WTC11 (cell line): ENCODE data around the gene EOGT.

Experiments
- FOXJ3 ChIP-seq: sonication (generic); formaldehyde crosslinking; IDR thresholded peaks from 2 replicates; pipeline ENCODE4 v1.9.0; 2021; ENCODE audit warnings: missing genetic modification reagents, mild to moderate bottlenecking, borderline replicate concordance
- JUN ChIP-seq: sonication (generic); formaldehyde crosslinking; IDR thresholded peaks from 2 replicates; pipeline ENCODE4 v1.8.0; 2023; ENCODE audit warnings: mild to moderate bottlenecking, missing genetic modification reagents
- NR1H2 ChIP-seq: sonication (generic); formaldehyde crosslinking; IDR thresholded peaks from 2 replicates; pipeline ENCODE4 v1.9.0; 2021; ENCODE audit warnings: mild to moderate bottlenecking, moderate library complexity, missing genetic modification reagents
- TF ChIP-seq, protein P1 (sequence below): fragments of 250-450 bp; sonication (Bioruptor Pico); IDR thresholded peaks from 2 replicates; pipeline ENCODE4 v1.9.0; 2021; ENCODE audit warnings: moderate library complexity, mild to moderate bottlenecking, inconsistent platforms, borderline replicate concordance
- TF ChIP-seq, protein P2 (sequence below): fragments of 200-600 bp; IDR thresholded peaks from 2 replicates; pipeline ENCODE4 v1.8.0; 2022; ENCODE audit warnings: antibody characterized with exemption

DNA sequence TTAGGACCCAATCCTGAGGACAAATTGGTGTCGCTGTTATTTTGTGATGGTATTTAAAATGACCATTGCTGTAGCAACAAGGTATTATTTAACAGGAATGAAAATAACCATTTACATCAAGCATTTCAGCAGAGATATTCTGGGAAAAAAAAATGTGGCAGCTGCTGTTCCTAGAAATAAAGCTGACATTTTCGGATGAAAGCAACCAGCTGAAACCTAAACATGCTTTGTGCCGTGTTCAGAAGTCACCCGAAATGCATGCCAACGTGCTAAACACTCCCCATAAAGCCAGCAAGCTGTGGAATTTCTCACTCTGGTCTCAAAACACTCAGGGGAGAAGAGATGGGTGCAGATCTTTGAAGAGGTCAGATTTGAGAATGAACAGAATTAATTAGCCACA is 49.6 kb downstream of the EOGT start:
- TF ChIP-seq, protein P1, sequence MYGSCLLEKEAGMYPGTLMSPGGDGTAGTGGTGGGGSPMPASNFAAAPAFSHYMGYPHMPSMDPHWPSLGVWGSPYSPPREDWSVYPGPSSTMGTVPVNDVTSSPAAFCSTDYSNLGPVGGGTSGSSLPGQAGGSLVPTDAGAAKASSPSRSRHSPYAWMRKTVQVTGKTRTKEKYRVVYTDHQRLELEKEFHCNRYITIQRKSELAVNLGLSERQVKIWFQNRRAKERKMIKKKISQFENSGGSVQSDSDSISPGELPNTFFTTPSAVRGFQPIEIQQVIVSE (CRISPR knock-in tag): no peak
- no peak for TF ChIP-seq NR1H2 (CRISPR knock-in tag)
- TF ChIP-seq, protein P2, sequence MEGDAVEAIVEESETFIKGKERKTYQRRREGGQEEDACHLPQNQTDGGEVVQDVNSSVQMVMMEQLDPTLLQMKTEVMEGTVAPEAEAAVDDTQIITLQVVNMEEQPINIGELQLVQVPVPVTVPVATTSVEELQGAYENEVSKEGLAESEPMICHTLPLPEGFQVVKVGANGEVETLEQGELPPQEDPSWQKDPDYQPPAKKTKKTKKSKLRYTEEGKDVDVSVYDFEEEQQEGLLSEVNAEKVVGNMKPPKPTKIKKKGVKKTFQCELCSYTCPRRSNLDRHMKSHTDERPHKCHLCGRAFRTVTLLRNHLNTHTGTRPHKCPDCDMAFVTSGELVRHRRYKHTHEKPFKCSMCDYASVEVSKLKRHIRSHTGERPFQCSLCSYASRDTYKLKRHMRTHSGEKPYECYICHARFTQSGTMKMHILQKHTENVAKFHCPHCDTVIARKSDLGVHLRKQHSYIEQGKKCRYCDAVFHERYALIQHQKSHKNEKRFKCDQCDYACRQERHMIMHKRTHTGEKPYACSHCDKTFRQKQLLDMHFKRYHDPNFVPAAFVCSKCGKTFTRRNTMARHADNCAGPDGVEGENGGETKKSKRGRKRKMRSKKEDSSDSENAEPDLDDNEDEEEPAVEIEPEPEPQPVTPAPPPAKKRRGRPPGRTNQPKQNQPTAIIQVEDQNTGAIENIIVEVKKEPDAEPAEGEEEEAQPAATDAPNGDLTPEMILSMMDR: no peak
- no peak for TF ChIP-seq JUN
- no peak for TF ChIP-seq FOXJ3 (CRISPR knock-in tag)
